Measurements from ENCODE around the gene MPZL3.

DNA sequence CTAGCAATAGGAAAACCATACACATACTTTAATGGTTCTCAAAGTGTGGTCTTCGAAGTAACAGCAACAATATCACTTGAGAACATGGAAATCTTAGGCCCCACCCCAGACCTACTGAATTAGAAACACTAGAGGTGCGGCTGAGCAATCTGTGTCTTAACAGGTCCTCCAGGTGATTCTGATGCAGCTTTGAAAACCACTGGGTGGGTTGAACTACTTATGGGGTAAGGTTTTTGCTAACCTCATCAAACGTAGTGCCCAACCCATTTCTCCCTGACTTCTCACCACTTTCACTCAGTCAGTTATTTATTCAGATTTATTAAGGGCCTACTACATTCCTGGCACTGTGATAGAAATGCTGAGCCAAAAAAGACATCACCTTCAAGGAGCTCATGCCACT lies 8.2 kb upstream of the MPZL3 start:
- no peak for TF ChIP-seq FOXP2 (optimal IDR thresholded peaks at IDR 0.05; ENCODE audit: control extremely low read depth, extremely low read length, insufficient read depth)
- TF ChIP-seq POLR2AphosphoS5 (IDR thresholded peaks at IDR 0.05; ENCODE audit: borderline replicate concordance, low read depth, low read length): no peak

Data from SK-N-MC (cell line).